ENCODE results near the gene TIGAR. TPM values are rescaled to one million over a fixed set of nuclear protein-coding genes. Genes with fewer than 3 reads are reported as not detected.
A peak's percentile ranks its signal among the peaks of the same experiment; 100 is the strongest.

The TIGAR gene
- total RNA-seq, 1 experiment from 2014 or later: 27.5 TPM

GRCh38 chr12:4302881-4303280, 18.1 kb upstream of the TIGAR start:
- H4K5ac ChIP-seq (ENCODE audit: insufficient read length, low read depth, low read length): no peak overlapping the region
- no peak overlapping the region for H3K18ac ChIP-seq (ENCODE audit: insufficient read length, low read depth, low read length)
- no peak overlapping the region for H2BK20ac ChIP-seq (ENCODE audit: low read depth, low read length, poor library complexity, severe bottlenecking)
- peaks cover 15 to 16% of the 10 kb centered on the region in 2 experiments for H3K4me1 Mint-ChIP-seq
- H3K23ac ChIP-seq (ENCODE audit: insufficient read length, low read depth, low read length): no peak overlapping the region
- no peak overlapping the region for H3K9ac ChIP-seq (ENCODE audit: extremely low read depth, insufficient read length, low read length)
- H3K4me1 ChIP-seq (ENCODE audit: insufficient read depth, low read length): no peaks in the 10 kb centered on the region; the same call in 1 of the 2 replicates
- H3K56ac ChIP-seq (ENCODE audit: insufficient read length, low read depth, low read length): no peak overlapping the region
- no peak overlapping the region for H4K91ac ChIP-seq (ENCODE audit: insufficient read length, low read depth, low read length)
- no peak overlapping the region for H2AK5ac ChIP-seq (ENCODE audit: insufficient read length, low read length)
- no peak overlapping the region for H3T11ph ChIP-seq (ENCODE audit: low read length)
- no peak overlapping the region for H3K27ac ChIP-seq (ENCODE audit: insufficient read length, low read depth, low read length)
- TF ChIP-seq CTCF (conservative IDR thresholded peaks at IDR 0.05): no peak
- H2BK15ac ChIP-seq (ENCODE audit: low read depth, low read length): no peak overlapping the region
- no peak overlapping the region for H4K8ac ChIP-seq (replicated peaks; ENCODE audit: insufficient read length, low read depth, low read length)
- no peak overlapping the region for H3K4ac ChIP-seq (ENCODE audit: low read depth, low read length)
- peaks cover 4% of the 10 kb centered on the region for H3K79me1 ChIP-seq (ENCODE audit: insufficient read depth, low read depth, low read length, poor library complexity, severe bottlenecking)
- no peaks in the 10 kb centered on the region for H3K27me3 ChIP-seq (ENCODE audit: insufficient read depth, low read length)
- WGBS (ENCODE audit: extremely low coverage, insufficient read length, low lambda C conversion rate): no CpG with 5 or more reads among the region's 8 CpGs
- H2BK120ac ChIP-seq (ENCODE audit: low read depth, low read length, poor library complexity, severe bottlenecking): no peak overlapping the region
- no peak overlapping the region for H3K4me3 Mint-ChIP-seq
- no peak overlapping the region for H2AFZ ChIP-seq (ENCODE audit: low read length)
- no peaks in the 10 kb centered on the region for H3K9me3 Mint-ChIP-seq
- no peak overlapping the region for H3K4me2 ChIP-seq (ENCODE audit: insufficient read depth, insufficient read length, low read length)
- H3K9me3 ChIP-seq (ENCODE audit: control insufficient read depth, low read depth, low read length): no peaks in the 10 kb centered on the region
- H2BK5ac ChIP-seq (ENCODE audit: insufficient read length, low read length): no peak overlapping the region
- H4K20me1 ChIP-seq (ENCODE audit: control insufficient read depth, insufficient read depth, insufficient read length): no peaks in the 10 kb centered on the region
- H3K14ac ChIP-seq (ENCODE audit: insufficient read depth, low read length): no peak overlapping the region
- DNase-seq: no peak
- H3K36me3 Mint-ChIP-seq (ENCODE audit: insufficient read depth in 1 of 3, low read depth in 3 of 3): peaks cover 32 to 72% (median 62%) of the 10 kb centered on the region in 3 experiments
- no peaks in the 10 kb centered on the region for H3K79me2 ChIP-seq (ENCODE audit: insufficient read depth, low read length)
- H3K23me2 ChIP-seq (ENCODE audit: insufficient read length, low read depth, low read length, poor library complexity, severe bottlenecking): no peaks in the 10 kb centered on the region
- no peaks in the 10 kb centered on the region for H3K27me3 Mint-ChIP-seq (ENCODE audit: low read depth)
- H3K27ac Mint-ChIP-seq: peak overlapping the region in 1 of 3 experiments; percentile 74; a peak in 2 of 7 replicates
- H2BK12ac ChIP-seq (ENCODE audit: insufficient read length, low read depth, low read length): no peak overlapping the region
